ENCODE measurements around the gene CCL21. TPM values are rescaled to one million over a fixed set of nuclear protein-coding genes. Genes with fewer than 3 reads are reported as not detected.
"Not testable (repeated sequence)": the region's sequence is repeated elsewhere in the genome, so short reads cannot be mapped to it uniquely, and the experiment has no call there.

The CCL21 gene
- 138 TPM for total RNA-seq
- long read RNA-seq, transcript CCL21-201 (4 exons, 852 nt): major isoform, 36 of 54 reads
- long read RNA-seq, partial matches to known transcripts: 17 of 54 reads
- long read RNA-seq, other reads (novel, unspliced or antisense): 1 of 54 reads

GRCh38 chr9:34710023-34710422 is at the start of gene CCL21:
TSS of gene CCL21 (minus strand) at chr9:34710136. CDS start at chr9:34710066, 70 bp downstream.
- no peak within 1 kb of the TSS for H3K27ac ChIP-seq
- DNase-seq (no peak), ATAC-seq (peak; percentile 41 to 43)
- no peaks in the 10 kb centered on the region for H3K9me3 ChIP-seq
- TF ChIP-seq CTCF (IDR thresholded peaks at IDR 0.05): no peak
- H3K4me3 ChIP-seq: no peak within 1 kb of the TSS
- H3K36me3 ChIP-seq: no peaks in the 10 kb centered on the region
- peaks cover 10% of the 10 kb centered on the region for H3K4me1 ChIP-seq
- intact Hi-C loops (cut with DNase I): no loop called here
- H3K27me3 ChIP-seq (ENCODE audit: low read depth): no peaks in the 10 kb centered on the region

GRCh38 chr9:34759432-34760134 is 49.6 kb upstream of the CCL21 start:
- no peaks in the 10 kb centered on the region for H3K36me3 ChIP-seq
- no peaks in the 10 kb centered on the region for H3K9me3 ChIP-seq
- H3K27me3 ChIP-seq (ENCODE audit: low read depth): no peaks in the 10 kb centered on the region
- no peak for TF ChIP-seq CTCF (IDR thresholded peaks at IDR 0.05)
- ATAC-seq (no peak), DNase-seq (no peak)
- intact Hi-C loops (cut with DNase I): no loop called here
- no peak overlapping the region for H3K4me3 ChIP-seq
- no peaks in the 10 kb centered on the region for H3K4me1 ChIP-seq
- H3K27ac ChIP-seq: no peak overlapping the region

GRCh38 chr9:34750320-34750719 is 40.4 kb upstream of the CCL21 start:
- DNase-seq; H3K4me1 ChIP-seq; H3K27me3 ChIP-seq (ENCODE audit: low read depth); ATAC-seq; H3K36me3 ChIP-seq; H3K9me3 ChIP-seq; H3K4me3 ChIP-seq; intact Hi-C loops (cut with DNase I); H3K27ac ChIP-seq: not testable (repeated sequence)

- no peaks in the 10 kb centered on the region for H3K9me3 ChIP-seq
- no peak overlapping the region for H3K4me3 ChIP-seq
- H3K36me3 ChIP-seq: no peaks in the 10 kb centered on the region
- intact Hi-C loops (cut with DNase I): no loop called here
- no peak for DNase-seq
- TF ChIP-seq CTCF (IDR thresholded peaks at IDR 0.05): no peak
- no peak overlapping the region for H3K27ac ChIP-seq
- no peaks in the 10 kb centered on the region for H3K27me3 ChIP-seq (ENCODE audit: low read depth)
- no peaks in the 10 kb centered on the region for H3K4me1 ChIP-seq
- no peak for ATAC-seq
These were observed 36.6 kb upstream of the CCL21 start for GRCh38 chr9:34746526-34746925.

GRCh38 chr9:34744295-34745221 is 34.6 kb upstream of the CCL21 start:
- no peak overlapping the region for H3K27ac ChIP-seq
- no peaks in the 10 kb centered on the region for H3K36me3 ChIP-seq
- peak; percentile 32 to 59 for ATAC-seq
- no peak overlapping the region for H3K4me3 ChIP-seq
- H3K4me1 ChIP-seq: no peaks in the 10 kb centered on the region
- no peak for TF ChIP-seq CTCF (IDR thresholded peaks at IDR 0.05)
- no peak for DNase-seq
- no peaks in the 10 kb centered on the region for H3K27me3 ChIP-seq (ENCODE audit: low read depth)
- intact Hi-C loops (cut with DNase I): no loop called here
- no peaks in the 10 kb centered on the region for H3K9me3 ChIP-seq
